ENCODE measurements around the gene CISD2.

GRCh38 chr4:102881343-102881742 is 12.6 kb downstream of the CISD2 start:
- TF ChIP-seq CTCF (IDR thresholded peaks at IDR 0.05) (no peak), POLR2A (IDR thresholded peaks at IDR 0.05) (no peak)

Measured in lower leg skin (tissue), 3 donors.